ENCODE results near the gene KDM6B.

KDM6B gene

DNA sequence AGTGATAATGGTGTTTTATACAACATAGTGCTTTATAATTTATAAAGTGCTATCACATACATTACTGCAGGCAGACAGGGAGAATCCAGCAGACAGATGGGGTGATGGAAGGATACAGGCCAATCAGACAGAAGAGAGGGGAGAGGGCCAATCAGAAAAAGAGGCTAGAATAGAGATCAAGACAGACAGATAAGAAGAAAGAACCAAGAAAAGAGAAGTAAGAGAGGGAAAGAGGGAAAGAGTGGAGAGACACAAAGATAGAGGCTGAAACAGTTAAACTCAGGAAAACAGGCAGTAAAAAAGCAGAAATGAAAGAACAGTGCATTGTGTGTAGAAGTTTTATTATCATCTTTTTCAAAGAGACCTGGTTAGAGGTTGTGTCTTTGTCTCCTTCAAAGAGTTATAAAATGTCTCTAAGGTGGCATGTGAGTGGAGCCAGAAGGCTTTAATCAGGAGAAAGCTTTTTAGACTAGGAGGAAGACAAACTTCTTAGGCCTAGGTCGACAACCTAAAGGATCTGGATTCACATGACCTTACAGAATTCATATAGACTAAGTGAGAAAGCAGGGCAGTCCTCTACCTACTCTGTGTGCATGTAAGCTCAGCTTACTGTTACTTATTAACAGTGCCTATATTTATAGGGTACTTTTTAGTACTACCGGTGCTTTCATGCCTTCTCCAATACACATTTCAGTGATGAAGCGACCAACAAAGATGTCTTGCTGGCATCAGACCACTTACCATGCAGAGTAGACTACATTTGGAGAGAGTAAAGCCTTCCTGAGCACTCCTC is 46.3 kb downstream of the KDM6B start:
- no peak for DNase-seq (ENCODE audit: low read depth)

- DNase-seq (ENCODE audit: low read depth) = no peak
These were observed 47.4 kb downstream of the KDM6B start for GRCh38 chr17:7881276-7882054.

DNA sequence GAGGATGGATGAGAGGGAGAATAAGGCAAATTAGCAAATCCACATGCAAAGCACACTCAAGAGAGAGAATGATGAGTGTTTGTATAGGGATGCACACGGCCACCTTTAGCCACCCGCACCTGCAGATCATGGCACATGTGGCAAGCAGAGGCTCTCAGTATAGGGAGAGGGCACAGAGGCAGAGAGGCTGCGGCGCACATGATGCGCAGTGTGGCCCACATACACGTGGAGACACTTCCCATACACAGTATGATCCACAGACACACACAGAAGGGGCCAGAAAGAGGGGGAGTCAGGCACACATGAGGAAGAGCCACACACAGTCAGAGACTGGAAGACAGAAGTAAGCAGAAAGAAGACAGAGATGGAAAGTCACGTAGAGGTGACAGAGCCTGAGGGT is 48.1 kb downstream of the KDM6B start:
- no peak for DNase-seq (ENCODE audit: low read depth)

GRCh38 chr17:7882629-7883028 is 48.6 kb downstream of the KDM6B start:
- no peak for DNase-seq (ENCODE audit: low read depth)

Data from GM04503 (cell line).